ENCODE results near the gene ICA1. TPM values are rescaled to one million over a fixed set of nuclear protein-coding genes. Genes with fewer than 3 reads are reported as not detected.

The ICA1 gene
- 4.4 TPM for total RNA-seq (2013)
- polyA plus RNA-seq (1 to 10 TPM; 3.2 to 7.0 (median 4.2) TPM), polyA minus RNA-seq (1.1 and 1.5 TPM in 2 replicates), total RNA-seq (1.2 to 6.5 (median 2.5) reads per million in 11 experiments)

DNA sequence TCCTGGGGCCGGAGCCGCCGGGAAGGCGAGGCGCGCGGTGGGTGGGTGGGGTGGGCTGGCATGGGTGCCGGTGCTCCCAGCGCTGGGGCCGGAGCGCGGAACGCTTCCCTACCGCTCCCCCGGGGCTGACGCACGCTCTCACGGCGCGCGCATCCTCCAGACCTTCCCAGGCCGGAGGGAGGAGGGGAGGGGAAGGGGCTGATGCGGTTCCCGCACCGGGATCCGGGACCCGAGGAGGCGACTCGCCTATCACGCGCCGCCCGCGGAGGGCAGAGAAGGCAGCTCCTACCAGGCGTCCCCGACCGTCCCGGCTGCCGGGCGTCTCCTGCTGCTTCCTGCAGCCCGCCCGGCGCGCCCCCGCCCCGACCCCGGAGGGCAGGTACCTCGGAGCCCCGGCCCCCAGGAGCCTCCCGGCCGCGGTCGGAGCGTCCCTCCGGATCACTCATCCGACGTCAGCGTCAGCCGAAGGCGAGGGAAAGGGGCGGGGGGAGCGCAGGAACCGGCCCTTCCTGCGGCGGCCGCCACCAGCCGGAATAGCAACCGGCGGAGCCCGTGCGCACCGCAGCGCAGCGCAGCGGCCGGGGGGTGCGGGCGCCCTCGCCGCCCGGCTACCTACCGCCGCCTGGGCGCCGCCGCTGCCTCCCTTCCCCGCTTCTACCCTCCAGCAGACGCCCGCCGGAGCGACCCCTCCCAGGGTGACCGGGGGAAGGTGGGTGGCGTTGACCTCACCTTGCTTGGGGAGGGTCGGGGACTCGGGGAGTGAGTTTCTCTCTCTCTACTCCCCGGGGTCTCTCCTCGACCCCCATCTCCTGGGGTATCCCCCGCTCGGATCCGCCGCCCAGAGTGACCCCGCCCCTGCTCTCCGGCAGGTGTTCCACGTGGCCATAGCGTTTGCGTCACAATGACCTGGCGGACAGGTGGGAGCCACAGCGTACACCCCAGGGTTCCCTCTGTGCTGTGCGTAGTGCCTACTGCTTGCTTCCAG lies at the start of gene ICA1:
ICA1 (minus strand) TSS at position 457 of the 985 bp plus-strand sequence. CDS start 26,241 bp downstream, outside the sequence.
- Mint-ChIP-seq H3K36me3 (no peaks in the 10 kb centered on the region), H3K27me3 (ENCODE audit: low read depth in 3 of 3) (peaks cover 1 to 10% (median 6%) of the 10 kb centered on the region in 3 donors)
- peak within 1 kb of the TSS; percentile 63 for H3K9ac ChIP-seq (ENCODE audit: insufficient read depth, low read length, poor library complexity, severe bottlenecking)

DNA sequence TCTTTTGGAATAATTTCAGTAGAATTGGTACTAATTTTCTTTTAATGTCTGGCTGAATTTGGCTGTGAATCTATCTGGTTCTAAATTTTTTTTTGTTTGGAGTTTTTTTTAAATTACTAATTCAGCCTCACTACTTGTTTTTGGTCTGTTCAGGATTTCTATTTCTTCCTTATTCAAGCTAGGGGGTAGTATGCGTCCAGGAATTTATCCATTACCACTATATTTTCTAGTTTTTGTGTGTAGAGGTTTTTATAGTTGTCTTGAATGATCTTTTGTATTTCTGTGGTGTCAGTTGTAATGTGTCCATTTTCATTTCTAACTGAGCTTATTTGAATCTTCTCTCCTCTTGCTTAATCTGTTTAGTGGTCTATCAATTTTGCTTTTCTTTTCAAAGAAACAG lies 48.9 kb upstream of the ICA1 start:
- Histone ChIP-seq H2AFZ (ENCODE audit: insufficient read depth, low read depth, low read length, poor library complexity, severe bottlenecking) (no peak overlapping the region), H3K9ac (ENCODE audit: insufficient read depth, low read length, poor library complexity, severe bottlenecking) (no peak overlapping the region), H3K4me3 (replicated peaks in 1 of 3; ENCODE audit: low read depth in 2 of 3, low read length in 3 of 3) (no peak overlapping the region), H4K20me1 (ENCODE audit: insufficient read depth, low read length) (no peaks in the 10 kb centered on the region), H3K79me2 (ENCODE audit: insufficient read depth, low read length) (no peaks in the 10 kb centered on the region), H3K4me1 (ENCODE audit: control insufficient read depth in 1 of 2, insufficient read depth in 2 of 2, low read length in 2 of 2) (no peaks in the 10 kb centered on the region), H3K4me2 (replicated peaks; ENCODE audit: extremely low read depth, low read length, poor library complexity, severe bottlenecking) (no peak overlapping the region), H3K27me3 (ENCODE audit: control insufficient read depth in 2 of 2, insufficient read depth in 2 of 2, low read length in 2 of 2) (no peaks in the 10 kb centered on the region), H3K36me3 (replicated peaks in 1 of 2; ENCODE audit: control insufficient read depth in 1 of 2, insufficient read depth in 2 of 2, low read length in 2 of 2) (no peaks in the 10 kb centered on the region), H3K27ac (ENCODE audit: low read depth in 1 of 2, low read length in 2 of 2) (no peak overlapping the region), H3K9me3 (replicated peaks in 1 of 2; ENCODE audit: control insufficient read depth in 1 of 2, insufficient read depth in 1 of 2, low read length in 2 of 2) (peaks cover 16 to 17% of the 10 kb centered on the region in 2 donors)
- WGBS (ENCODE audit: insufficient coverage) = no CpG with 5 or more reads among the region's 1 CpG
- Mint-ChIP-seq H3K27ac (no peak overlapping the region), H3K36me3 (no peaks in the 10 kb centered on the region), H3K27me3 (ENCODE audit: low read depth in 3 of 3) (peaks cover 0 to 3% (median 2%) of the 10 kb centered on the region in 3 donors), H3K4me3 (no peak overlapping the region), H3K4me1 (no peaks in the 10 kb centered on the region), H3K9me3 (peaks cover 10 to 27% (median 16%) of the 10 kb centered on the region in 7 donors)
- DNase-seq = no peak
- intact Hi-C loops (cut with micrococcal nuclease) = no loop called here
- TF ChIP-seq, protein P1, sequence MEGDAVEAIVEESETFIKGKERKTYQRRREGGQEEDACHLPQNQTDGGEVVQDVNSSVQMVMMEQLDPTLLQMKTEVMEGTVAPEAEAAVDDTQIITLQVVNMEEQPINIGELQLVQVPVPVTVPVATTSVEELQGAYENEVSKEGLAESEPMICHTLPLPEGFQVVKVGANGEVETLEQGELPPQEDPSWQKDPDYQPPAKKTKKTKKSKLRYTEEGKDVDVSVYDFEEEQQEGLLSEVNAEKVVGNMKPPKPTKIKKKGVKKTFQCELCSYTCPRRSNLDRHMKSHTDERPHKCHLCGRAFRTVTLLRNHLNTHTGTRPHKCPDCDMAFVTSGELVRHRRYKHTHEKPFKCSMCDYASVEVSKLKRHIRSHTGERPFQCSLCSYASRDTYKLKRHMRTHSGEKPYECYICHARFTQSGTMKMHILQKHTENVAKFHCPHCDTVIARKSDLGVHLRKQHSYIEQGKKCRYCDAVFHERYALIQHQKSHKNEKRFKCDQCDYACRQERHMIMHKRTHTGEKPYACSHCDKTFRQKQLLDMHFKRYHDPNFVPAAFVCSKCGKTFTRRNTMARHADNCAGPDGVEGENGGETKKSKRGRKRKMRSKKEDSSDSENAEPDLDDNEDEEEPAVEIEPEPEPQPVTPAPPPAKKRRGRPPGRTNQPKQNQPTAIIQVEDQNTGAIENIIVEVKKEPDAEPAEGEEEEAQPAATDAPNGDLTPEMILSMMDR (IDR thresholded peaks at IDR 0.05) = no peak

More for the DNA sequence above, at the start of gene ICA1:
- peak within 1 kb of the TSS in 4 of 7 donors; percentile 27 to 67 (median 56) for H3K27ac Mint-ChIP-seq
- DNase-seq = peak; percentile 12 to 29 (median 18)
- under 1% methylated on average over 70 of the region's 109 CpGs for WGBS (ENCODE audit: insufficient coverage)
- H3K27ac ChIP-seq (ENCODE audit: low read depth in 1 of 2, low read length in 2 of 2) = no peak within 1 kb of the TSS
- no peaks in the 10 kb centered on the region for H3K36me3 ChIP-seq (replicated peaks in 1 of 2; ENCODE audit: control insufficient read depth in 1 of 2, insufficient read depth in 2 of 2, low read length in 2 of 2)
- H2AFZ ChIP-seq (ENCODE audit: insufficient read depth, low read depth, low read length, poor library complexity, severe bottlenecking) = peak within 1 kb of the TSS; percentile 88
- intact Hi-C loops (cut with micrococcal nuclease) = no loop called here
- H3K27me3 ChIP-seq (ENCODE audit: control insufficient read depth in 2 of 2, insufficient read depth in 2 of 2, low read length in 2 of 2) = peaks cover 0 to 5% of the 10 kb centered on the region in 2 donors
- H3K4me1 Mint-ChIP-seq = peaks cover 17% of the 10 kb centered on the region
- H3K4me3 Mint-ChIP-seq = peak within 1 kb of the TSS; percentile 90 to 93
- H3K4me3 ChIP-seq (replicated peaks in 1 of 3; ENCODE audit: low read depth in 2 of 3, low read length in 3 of 3) = peak within 1 kb of the TSS; percentile 47 to 89 (median 58)
- peaks cover 0 to 5% (median 2%) of the 10 kb centered on the region in 7 donors for H3K9me3 Mint-ChIP-seq
- H3K9me3 ChIP-seq (replicated peaks in 1 of 2; ENCODE audit: control insufficient read depth in 1 of 2, insufficient read depth in 1 of 2, low read length in 2 of 2) = no peaks in the 10 kb centered on the region
- H3K4me2 ChIP-seq (replicated peaks; ENCODE audit: extremely low read depth, low read length, poor library complexity, severe bottlenecking) = peak within 1 kb of the TSS; percentile 97
- TF ChIP-seq, protein P1 (IDR thresholded peaks at IDR 0.05) = no peak
- H3K79me2 ChIP-seq (ENCODE audit: insufficient read depth, low read length) = no peaks in the 10 kb centered on the region
- H3K4me1 ChIP-seq (ENCODE audit: control insufficient read depth in 1 of 2, insufficient read depth in 2 of 2, low read length in 2 of 2) = peaks cover 16 to 20% of the 10 kb centered on the region in 2 donors
- no peaks in the 10 kb centered on the region for H4K20me1 ChIP-seq (ENCODE audit: insufficient read depth, low read length)
